ENCODE results near the gene MYO10.

MYO10 gene

DNA sequence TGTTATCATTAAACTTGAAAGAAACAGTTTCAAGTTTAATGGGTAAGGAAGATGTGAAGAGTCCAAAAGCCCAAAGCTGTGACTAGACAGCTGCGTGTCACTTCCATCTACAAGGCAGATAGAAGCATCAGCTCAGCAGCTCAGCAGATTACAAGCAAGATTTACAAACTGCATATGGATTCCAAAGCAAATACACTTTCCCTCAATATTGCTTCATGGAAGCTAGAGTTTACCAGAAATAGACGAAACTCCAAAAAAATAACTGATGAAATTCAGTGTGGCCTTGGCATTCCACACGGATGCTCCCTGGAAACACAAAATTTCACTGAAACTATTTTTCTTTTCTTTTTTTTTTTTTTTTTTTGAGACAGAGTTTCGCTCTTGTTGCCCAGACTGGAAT, 17.9 kb downstream of the MYO10 start:
- DNase-seq (ENCODE audit: low read depth in 2 of 2, low spot score in 1 of 2) = no peak

DNA sequence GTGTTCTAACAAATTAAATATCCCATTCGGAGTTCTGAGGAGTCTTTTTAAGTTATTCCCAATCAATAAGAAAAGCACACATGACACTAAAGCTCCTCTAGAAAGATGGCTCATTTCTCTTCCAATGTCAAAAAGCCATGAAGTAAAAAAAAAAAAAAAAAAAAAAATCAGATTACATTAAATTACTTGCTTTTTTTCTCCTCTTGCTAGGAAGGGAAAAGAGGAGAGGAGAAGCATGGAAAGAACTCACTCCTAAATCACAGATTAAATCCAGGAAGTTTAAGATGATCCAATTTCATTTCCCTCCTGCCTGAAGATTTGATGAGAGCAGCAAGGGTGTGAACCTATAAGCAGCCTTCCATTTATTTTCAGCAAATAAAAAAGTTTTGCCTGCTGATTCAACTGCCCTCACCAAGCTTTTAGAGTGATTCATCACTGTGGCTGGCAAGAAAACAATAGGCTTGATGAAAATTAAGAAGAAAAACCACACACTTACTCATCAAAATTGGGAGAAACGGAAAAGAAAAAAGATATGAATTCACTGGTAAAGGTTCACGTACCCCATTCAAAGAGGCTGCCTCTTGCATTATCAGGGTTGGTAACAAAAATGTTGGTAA, 19.7 kb downstream of the MYO10 start:
- no peak for DNase-seq (ENCODE audit: low read depth in 2 of 2, low spot score in 1 of 2)

DNA sequence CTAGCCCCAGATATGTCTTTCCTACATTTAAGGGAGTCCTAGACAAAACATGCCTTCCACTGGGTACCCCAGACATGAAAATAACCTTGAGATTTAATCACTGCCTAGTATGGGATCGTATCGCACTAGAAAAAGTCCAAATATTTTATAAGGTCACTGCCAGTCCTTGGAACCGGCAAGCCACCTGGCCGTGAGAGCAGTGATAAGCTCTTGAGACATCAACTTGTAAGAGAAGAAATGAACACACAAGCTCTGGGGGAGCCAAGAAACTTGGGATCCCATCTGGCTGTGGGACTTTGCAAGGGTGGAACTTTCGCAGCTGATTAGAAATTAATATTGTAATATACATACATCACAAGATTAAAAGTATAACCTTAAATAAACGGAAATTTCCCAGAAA, 21.5 kb downstream of the MYO10 start:
- no peak for DNase-seq (ENCODE audit: low read depth in 2 of 2, low spot score in 1 of 2)

DNA sequence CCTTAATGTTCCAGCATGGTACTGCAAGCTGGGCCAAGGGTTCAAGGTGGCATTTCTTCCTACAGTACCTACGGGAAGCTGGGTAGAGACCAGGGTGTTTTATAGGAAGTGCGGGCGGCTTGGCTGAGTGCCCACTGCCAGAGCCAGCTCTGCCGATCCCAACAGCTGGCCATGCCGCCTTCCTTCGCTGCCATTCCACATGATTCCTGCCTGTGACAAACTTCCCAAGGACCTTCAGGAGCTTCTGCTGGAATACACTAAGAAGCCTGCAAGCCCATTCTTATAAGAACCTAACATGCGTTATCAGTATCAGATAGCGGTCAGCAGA, 22.0 kb downstream of the MYO10 start:
- no peak for DNase-seq (ENCODE audit: low read depth in 2 of 2, low spot score in 1 of 2)

DNA sequence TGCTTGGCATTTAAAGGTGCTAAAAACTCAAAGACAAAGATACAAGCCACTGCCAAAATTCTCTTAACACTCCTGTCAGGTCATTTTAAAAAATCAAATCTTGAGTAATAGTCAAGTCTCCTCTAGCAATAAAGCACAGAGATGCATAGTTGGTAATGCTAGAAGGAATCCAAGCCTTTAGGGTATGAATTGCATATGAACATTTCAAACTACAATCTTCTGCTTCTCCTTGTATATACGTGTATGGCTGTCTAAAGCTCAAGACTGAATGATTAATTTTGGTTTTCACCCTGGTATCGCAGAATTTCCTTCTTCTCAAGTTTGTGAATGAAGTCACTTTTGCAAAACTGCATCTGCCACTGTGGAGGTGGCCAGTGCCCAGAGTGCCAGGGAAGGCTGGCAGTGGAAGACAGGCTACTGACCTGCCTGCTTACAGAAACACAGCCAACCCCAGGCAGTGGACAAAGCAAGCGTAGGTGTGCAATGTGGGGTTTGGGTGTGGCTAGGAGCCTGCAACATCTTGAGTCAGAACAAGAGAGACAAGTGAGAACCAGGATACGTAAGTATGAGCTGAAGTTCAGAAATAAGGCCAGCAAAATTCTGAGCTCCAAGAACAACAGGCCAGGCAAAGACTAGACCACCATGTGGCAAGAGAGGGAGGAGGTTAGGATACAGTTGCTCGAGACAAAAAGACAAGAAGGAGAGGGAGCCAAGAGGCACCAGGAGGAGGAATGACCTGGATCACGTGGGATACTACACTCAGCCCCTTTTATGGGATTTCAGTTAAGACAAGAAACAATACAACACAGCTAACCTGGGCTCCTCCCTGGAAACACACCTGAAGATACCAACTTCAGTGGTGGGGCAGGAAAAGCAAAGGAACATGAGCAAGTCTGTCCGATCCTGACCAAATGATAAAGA, 22.6 kb downstream of the MYO10 start:
- no peak for DNase-seq (ENCODE audit: low read depth in 2 of 2, low spot score in 1 of 2)

DNA sequence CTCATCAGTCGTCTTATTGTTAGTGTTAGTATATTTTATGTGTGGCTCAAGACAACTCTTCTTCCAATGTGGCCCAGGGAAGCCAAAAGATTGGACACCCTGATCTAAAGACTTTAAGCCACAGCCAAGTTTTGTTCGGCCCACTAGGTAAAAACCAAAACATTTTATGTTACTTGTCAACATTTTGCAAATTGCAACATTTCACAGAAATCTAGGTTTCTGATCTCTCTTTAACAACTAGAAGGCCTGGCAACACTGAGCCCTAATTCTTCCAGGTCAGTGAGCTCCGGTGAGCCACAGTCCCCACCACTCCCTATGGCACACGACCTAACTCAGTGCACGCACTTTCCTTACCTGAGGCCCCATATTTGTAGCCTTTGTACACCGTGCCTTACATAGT, 24.0 kb downstream of the MYO10 start:
- no peak for DNase-seq (ENCODE audit: low read depth in 2 of 2, low spot score in 1 of 2)

DNA sequence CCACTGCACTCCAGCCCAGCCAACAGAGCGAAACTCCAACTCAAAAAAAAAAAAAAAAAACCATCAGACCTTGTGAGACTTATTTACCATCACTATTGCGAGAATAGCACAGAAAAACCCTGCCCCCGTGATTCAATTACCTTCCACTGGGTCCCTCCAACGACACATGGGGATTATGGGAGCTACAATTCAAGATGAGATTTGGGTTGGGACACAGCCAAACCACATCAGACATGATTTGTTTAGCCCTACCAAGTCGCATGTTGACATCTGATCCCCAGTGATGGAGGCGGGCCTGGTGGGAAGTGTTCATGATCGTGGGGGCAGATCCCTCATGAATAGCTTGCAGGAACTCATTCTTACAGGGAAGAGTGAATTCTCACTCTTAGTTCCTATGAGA, 26.6 kb downstream of the MYO10 start:
- no peak for DNase-seq (ENCODE audit: low read depth in 2 of 2, low spot score in 1 of 2)

DNA sequence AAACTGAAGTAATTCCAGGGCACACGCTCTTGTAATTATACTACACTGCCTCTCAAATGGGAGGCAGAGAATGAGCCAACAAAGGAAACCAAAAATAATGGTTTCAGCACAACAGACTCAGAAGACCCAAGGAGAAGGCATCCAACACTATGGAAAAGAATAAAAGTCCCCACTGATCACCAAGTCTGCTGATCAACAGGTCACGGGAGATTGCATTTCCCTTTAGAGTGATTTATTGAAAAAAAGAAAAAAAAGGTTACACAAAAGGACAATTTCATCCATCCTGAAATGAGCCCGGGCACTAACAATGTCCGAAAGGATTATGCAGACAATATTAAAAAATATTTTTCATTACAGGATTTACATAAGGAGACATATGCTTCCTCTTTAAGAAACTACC, 28.8 kb downstream of the MYO10 start:
- DNase-seq (ENCODE audit: low read depth in 2 of 2, low spot score in 1 of 2) = no peak

DNA sequence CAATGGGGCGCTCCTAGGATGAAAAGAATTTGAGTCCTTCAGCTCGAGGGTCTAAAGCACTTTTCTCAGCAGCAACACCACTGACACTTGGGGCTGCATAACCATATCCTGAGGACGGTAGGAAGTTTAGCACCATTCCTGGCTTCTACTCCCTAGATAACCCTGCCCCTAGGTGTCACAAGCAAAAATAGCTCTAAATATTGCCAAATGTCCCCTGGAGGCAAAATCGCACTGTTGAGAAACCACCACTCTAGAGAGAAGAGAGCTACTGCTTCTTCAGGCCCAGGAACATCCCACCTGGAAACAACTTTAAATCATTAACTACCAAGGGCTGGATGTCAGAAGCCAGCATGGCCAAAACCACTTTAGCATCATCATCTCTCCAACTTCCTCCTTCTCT, 29.8 kb downstream of the MYO10 start:
- DNase-seq (ENCODE audit: low read depth in 2 of 2, low spot score in 1 of 2) = no peak

DNA sequence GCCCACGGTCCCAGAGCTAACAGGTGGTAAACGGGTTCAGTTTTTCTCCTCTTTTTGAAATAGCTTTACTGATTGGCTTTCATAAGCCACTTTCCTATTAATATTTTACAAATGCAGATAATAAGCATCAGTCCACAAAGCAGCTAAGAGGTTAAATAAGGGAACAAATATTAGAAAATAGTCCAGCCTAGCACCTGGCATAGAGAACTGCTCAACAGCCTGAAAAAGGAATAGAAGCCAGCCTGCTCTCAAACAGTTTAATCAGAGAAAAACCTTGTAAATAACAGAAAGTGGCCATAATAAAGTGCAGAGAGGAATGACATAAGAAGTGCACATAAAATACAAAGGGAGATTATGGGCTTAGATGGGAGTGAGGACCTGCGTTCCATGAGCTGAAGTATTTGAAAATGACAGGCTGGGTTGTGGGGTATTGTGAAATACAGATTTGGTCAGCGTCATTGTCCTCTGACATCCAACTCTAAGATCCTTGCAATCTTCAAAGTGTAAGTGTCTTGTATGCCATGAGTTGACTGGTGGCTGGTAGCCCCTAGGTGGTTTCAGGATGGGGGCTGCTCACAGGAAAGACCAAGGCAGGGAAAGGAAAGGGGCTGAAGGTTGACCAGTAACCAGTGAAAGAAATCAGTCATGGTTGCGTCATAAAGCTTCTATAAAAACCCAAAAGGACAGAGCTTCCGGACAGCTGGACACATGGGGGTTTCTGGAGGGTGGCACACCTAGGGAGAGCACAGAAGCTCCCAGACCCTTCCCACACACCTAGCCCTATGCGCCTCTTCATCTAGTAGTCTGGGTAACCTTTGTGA, 32.4 kb downstream of the MYO10 start:
- no peak for DNase-seq (ENCODE audit: low read depth in 2 of 2, low spot score in 1 of 2)

DNA sequence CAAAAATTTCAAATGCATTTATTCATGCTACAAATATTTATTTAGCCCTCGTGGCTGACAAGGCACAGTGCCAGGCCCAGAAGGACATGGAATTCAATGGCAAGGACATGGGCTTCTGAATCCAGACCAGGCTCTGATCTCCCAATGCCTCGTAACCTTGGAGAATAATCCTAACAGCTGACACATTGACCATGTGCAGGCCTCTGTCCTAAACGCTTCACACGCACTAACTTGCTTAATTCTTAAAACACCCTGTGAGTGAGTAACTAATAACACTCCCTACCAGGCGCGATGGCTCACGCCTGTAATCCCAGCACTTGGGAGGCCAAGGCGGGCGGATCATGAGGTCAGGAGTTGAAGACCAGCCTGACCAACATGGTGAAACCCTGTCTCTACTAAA, 33.2 kb downstream of the MYO10 start:
- no peak for DNase-seq (ENCODE audit: low read depth in 2 of 2, low spot score in 1 of 2)

DNA sequence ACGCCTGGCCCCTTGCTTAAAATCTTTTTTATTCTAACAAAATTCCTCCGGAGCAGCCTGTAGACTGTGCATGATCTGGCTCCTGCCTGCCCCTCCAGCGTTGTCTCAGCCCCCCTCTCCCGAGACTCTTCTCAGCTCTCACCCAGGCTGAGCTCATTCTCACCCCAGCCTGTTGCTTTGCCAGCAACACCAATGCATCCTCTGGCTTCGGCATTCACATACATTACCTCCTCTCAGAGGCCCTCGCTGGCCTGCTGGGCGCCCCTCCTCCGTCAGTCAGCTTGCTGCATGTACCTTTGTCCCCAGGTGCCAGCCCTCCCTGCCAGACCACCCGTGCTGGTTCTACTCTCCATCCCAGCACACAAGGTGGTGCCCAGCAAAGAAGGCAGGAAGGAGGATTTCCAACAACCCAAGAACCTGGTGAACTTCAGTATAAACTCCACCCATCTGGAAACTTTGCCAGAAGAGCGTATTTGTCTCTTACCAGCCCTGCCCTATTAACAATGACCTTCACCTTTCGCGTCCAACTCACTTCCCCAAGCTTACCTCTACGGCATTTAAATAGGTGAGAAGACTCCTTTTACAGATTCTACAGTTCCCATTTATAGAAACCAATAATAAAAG, 35.0 kb downstream of the MYO10 start:
- DNase-seq (ENCODE audit: low read depth in 2 of 2, low spot score in 1 of 2) = no peak

DNA sequence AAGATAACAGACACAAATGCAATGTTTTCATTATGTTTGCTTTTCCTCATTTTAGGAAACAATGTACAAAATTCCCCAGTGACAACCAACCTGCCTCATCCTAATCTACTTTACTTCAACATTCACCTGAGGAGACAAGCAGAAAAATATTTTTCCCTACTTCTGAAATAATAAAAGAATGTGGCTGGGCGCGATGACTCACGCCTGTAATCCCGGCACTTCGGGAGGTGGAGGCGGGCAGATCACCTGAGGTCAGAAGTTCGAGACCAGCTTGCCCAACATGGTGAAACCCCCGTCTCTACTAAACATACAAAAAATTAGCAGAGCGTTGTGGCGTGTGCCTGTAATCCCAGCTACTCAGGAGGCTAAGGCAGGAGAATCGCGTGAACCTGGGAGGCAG, 36.9 kb downstream of the MYO10 start:
- DNase-seq (ENCODE audit: low read depth in 2 of 2, low spot score in 1 of 2) = no peak

DNA sequence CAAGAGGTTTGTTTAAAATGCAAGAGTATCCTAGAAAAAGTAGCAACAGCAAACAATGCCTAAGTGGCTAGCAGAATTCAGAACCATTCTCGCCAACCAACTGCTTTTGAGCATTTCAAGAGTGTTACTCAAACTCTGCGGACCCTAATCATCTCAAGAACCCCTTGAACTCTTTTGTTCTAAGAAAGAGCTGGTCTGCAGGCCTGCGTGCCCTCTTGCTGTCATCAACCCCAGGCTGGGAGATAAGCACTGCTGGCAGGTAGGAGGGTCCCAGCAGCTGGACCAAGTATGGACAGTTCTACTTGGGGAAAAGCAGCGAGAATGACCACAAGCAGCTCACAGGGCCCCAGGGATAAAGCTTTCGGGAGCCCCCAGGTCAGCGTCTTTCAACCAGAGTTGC, 38.3 kb downstream of the MYO10 start:
- DNase-seq (ENCODE audit: low read depth in 2 of 2, low spot score in 1 of 2) = no peak

DNA sequence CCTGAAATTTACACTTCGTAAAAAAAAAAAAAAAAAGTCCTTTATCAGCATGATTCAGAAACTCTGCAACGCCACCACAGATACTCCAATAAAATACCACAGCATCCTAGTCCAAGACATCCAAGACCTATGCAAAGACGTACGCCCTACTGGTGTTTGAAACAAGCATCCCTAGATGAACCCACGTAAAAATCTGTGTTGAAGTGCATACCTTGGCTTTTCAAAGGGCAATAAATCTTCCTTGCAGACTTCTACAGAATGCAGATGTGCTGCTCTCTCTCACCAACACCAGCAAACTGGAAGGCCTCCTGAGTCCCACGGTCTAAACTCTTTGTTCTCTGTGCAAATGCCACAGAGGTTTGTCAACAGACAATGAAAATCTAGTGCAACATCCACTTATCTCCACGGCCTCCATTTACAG, 38.8 kb downstream of the MYO10 start:
- DNase-seq (ENCODE audit: low read depth in 2 of 2, low spot score in 1 of 2) = no peak

DNA sequence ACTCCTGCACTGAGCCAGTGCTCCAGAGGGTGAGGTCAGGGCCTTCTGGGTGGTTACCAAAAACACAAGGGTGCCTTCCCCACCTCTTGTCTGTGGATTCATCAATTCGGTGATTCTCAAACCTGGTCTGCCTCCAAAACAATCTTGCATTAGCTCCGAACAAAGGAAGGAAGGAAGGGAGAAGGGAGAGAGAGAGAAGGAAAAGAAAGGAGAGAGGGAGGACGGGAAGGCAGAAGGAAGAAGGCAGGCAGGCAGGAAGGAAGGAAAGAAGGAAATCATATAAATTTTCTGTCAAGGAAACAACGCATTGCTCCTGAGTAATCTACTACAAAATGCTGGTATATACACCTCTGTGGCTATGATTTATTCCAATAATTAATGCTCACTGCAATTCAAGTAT, 39.3 kb downstream of the MYO10 start:
- no peak for DNase-seq (ENCODE audit: low read depth in 2 of 2, low spot score in 1 of 2)

DNA sequence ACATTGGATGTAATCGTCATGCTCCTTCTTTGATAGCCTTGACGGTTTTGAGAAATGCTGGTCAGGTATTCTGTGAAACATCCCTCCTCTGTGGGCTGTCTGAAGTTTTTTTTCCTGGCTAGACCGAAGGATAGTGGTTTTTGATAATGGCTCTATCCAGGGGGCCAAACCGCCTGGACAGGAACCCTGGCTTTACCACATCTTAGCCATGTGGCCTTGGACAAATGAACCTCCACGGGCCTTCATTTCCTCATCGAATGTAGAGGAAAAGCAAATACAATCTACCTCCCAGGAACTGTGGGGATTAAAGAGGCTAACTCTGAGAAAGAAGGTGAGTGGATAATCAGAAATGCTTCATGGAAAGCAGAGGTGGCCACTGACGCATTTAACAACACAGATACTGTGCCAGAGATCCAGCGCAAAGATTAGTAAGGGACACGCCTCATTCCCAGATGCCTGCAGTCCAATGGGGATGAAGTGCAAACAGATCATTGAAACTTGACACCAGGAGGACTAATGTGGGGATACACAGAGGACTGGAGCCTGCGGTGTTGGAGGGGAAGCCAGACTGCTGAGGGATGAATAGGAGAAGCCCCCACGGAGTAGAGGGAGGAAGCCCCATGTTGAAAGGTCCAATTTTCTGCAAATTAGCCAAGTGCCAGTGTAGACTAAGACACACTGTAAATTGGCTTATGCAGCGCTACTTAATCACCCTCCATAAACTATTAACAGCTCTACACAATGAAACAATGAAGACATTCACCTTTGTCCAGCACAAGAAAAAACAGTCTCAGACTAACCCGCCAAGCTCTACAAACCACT, 41.6 kb downstream of the MYO10 start:
- DNase-seq (ENCODE audit: low read depth in 2 of 2, low spot score in 1 of 2) = no peak

DNA sequence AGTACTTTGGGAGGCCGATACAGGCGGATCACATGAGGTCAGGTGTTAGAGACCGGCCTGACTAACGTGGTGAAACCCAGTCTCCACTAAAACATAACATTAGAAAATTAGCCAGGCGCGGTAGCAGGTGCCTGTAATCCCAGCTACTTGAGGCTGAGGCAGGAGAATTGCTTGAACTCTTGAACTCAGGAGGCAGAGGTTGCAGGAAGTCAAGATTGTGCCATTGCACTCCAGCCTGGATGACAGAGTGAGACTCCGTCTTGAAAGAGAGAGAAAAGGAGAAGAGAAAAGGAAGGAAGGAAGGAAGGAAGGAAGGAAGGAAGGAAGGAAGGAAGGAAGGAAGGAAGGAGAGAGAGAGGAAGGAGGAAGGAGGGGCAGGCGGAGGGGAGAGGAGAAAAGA, 45.1 kb downstream of the MYO10 start:
- DNase-seq (ENCODE audit: low read depth in 2 of 2, low spot score in 1 of 2) = no peak

DNA sequence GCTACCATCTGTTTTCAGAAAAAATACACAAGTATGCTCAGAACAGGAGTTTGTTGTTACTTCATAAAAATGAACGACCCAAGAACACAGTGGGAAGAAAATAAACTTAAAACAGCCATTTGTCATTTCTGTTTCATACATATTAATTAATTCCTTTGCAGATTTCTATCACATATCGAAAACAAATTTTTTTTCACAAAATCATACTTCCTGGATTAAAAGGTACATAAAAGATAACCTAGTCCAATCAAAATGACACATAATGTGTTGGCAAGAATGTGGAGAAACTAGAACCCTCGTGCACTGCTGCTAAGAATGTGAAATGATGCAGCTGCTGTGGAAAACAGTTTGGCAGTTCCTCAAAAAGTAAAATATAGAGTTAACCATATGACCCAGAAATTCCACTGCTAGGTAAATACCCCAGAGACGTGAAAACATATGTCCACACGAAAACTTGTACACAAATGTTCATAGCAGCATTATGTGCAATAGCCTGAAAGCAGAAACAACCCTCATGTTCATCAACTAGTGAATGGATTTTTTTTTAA, 46.0 kb downstream of the MYO10 start:
- DNase-seq (ENCODE audit: low read depth in 2 of 2, low spot score in 1 of 2) = no peak

DNA sequence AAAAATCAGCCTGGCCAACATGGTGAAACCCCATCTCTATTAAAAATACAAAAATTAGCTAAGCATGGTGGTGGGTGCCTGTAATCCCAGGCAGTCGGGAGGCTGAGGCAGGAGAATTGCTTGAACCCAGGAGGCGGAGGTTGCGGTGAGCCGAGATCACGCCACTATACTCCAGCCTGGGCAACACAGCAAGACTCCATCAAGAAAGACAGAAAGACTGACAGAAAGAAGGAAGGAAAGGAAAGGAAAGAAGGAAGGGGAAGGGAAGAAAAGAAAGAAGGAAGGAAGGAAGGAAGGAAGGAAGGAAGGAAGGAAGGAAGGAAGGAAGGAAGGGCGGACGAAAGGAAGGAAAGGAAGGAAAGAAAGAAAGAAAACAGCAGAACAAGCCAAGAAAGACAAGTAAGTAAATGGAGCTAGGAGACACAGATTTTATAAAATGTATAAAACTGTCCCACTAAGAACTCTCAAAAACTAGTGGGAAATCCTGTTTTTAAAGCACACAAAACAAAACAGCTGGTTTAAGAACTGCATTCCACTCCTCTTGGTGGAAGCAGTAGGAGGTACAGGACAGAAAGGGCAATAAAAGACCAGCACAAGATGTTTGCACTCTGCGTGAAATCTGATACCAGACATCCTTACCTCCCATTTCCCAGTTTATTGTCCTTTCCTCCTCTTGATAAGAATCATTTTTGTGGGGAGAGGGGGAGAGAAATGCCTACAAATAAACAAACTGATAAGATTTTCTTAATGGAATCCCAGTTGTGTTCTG, 46.7 kb downstream of the MYO10 start:
- no peak for DNase-seq (ENCODE audit: low read depth in 2 of 2, low spot score in 1 of 2)

Data from stimulated activated CD8-positive, alpha-beta memory T cell treated with anti-CD3 and anti-CD28 coated beads, Interleukin-4, amount 100 ng/mL, for 4 hours (primary cell).